PFSK-1 (cell line): ENCODE results near the gene KLRK1.

Source experiments
- POLR2AphosphoS5 ChIP-seq: IDR thresholded peaks from 2 replicates; pipeline ENCODE4 v1.6.1; 2012; ENCODE audit warnings: low read depth, mild to moderate bottlenecking, control low read depth, low read length, moderate library complexity
- SIN3A ChIP-seq: IDR thresholded peaks from 2 replicates; pipeline ENCODE4 v1.6.1; 2012; ENCODE audit warnings: mild to moderate bottlenecking, low read length, moderate library complexity, borderline replicate concordance; ENCODE audit not compliant: insufficient read depth
- TAF1 ChIP-seq: IDR thresholded peaks from 2 replicates; pipeline ENCODE4 v1.6.1; 2012; ENCODE audit warnings: low read length, control low read depth, borderline replicate concordance; ENCODE audit not compliant: insufficient read depth
- TF ChIP-seq, protein P1 (sequence below), 2 experiments: IDR thresholded peaks; 2 replicates each; pipeline versions ENCODE4 v1.6.1 to v1.8.0; 2011 to 2012; ENCODE audit warnings: low read depth in 2 of 2, low read length in 2 of 2, control low read depth in 1 of 2, inconsistent platforms in 1 of 2, mild to moderate bottlenecking in 1 of 2, moderate library complexity in 1 of 2; ENCODE audit not compliant: insufficient read depth in 1 of 2

- TF ChIP-seq, protein P1, sequence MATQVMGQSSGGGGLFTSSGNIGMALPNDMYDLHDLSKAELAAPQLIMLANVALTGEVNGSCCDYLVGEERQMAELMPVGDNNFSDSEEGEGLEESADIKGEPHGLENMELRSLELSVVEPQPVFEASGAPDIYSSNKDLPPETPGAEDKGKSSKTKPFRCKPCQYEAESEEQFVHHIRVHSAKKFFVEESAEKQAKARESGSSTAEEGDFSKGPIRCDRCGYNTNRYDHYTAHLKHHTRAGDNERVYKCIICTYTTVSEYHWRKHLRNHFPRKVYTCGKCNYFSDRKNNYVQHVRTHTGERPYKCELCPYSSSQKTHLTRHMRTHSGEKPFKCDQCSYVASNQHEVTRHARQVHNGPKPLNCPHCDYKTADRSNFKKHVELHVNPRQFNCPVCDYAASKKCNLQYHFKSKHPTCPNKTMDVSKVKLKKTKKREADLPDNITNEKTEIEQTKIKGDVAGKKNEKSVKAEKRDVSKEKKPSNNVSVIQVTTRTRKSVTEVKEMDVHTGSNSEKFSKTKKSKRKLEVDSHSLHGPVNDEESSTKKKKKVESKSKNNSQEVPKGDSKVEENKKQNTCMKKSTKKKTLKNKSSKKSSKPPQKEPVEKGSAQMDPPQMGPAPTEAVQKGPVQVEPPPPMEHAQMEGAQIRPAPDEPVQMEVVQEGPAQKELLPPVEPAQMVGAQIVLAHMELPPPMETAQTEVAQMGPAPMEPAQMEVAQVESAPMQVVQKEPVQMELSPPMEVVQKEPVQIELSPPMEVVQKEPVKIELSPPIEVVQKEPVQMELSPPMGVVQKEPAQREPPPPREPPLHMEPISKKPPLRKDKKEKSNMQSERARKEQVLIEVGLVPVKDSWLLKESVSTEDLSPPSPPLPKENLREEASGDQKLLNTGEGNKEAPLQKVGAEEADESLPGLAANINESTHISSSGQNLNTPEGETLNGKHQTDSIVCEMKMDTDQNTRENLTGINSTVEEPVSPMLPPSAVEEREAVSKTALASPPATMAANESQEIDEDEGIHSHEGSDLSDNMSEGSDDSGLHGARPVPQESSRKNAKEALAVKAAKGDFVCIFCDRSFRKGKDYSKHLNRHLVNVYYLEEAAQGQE (IDR thresholded peaks at IDR 0.05; ENCODE audit: insufficient read depth in 1 of 2, low read depth in 2 of 2, low read length in 2 of 2), result no peak
- TF ChIP-seq TAF1, result no peak
- no peak for TF ChIP-seq SIN3A
- TF ChIP-seq POLR2AphosphoS5, result no peak
These were observed 35.3 kb downstream of the KLRK1 start for GRCh38 chr12:10354502-10354901.
